ENCODE data around the gene MCHR1.
A peak's percentile ranks its signal among the peaks of the same experiment; 100 is the strongest.

Gene MCHR1

GRCh38 chr22:40679964-40680818 is 907 bp downstream of the MCHR1 start:
- no peak for DNase-seq
- intact Hi-C loops (cut with DNase I), result no loop called here

- intact Hi-C loops (cut with DNase I), result no loop called here
- no peak for DNase-seq
These were observed 1.5 kb downstream of the MCHR1 start for GRCh38 chr22:40680819-40681183.

GRCh38 chr22:40681451-40681850 is 2.2 kb downstream of the MCHR1 start:
- no peak for DNase-seq
- intact Hi-C loops (cut with DNase I), result no loop called here

GRCh38 chr22:40684728-40685127 is 5.4 kb downstream of the MCHR1 start:
- DNase-seq, result no peak
- intact Hi-C loops (cut with DNase I), result no loop called here

- DNase-seq, result no peak
- intact Hi-C loops (cut with DNase I), result no loop called here
These were observed 6.1 kb downstream of the MCHR1 start for GRCh38 chr22:40685406-40685805.

GRCh38 chr22:40687706-40688105 is 8.4 kb downstream of the MCHR1 start:
- no peak for DNase-seq

GRCh38 chr22:40690370-40690769 is 11.1 kb downstream of the MCHR1 start:
- no peak for DNase-seq
- intact Hi-C loops (cut with DNase I), result no loop called here

More at GRCh38 chr22:40687706-40688105, 8.4 kb downstream of the MCHR1 start:
- intact Hi-C loops (cut with DNase I), result no loop called here

GRCh38 chr22:40691532-40691931 is 12.2 kb downstream of the MCHR1 start:
- no peak for DNase-seq
- intact Hi-C loops (cut with DNase I), result no loop called here

GRCh38 chr22:40694411-40694810 is 15.1 kb downstream of the MCHR1 start:
- intact Hi-C loops (cut with DNase I), result no loop called here
- no peak for DNase-seq

GRCh38 chr22:40701274-40701673 is 22.0 kb downstream of the MCHR1 start:
- no peak for DNase-seq
- intact Hi-C loops (cut with DNase I), result no loop called here

GRCh38 chr22:40703174-40703573 is 23.9 kb downstream of the MCHR1 start:
- DNase-seq, result no peak
- intact Hi-C loops (cut with DNase I), result no loop called here

- intact Hi-C loops (cut with DNase I), result no loop called here
- DNase-seq, result no peak
These were observed 24.5 kb downstream of the MCHR1 start for GRCh38 chr22:40703736-40704135.

- intact Hi-C loops (cut with DNase I), result no loop called here
- no peak for DNase-seq
These were observed 26.8 kb downstream of the MCHR1 start for GRCh38 chr22:40705918-40706682.

GRCh38 chr22:40707154-40707553 is 27.9 kb downstream of the MCHR1 start:
- intact Hi-C loops (cut with DNase I), result no loop called here

GRCh38 chr22:40708177-40708576 is 28.9 kb downstream of the MCHR1 start:
- intact Hi-C loops (cut with DNase I), result no loop called here
- DNase-seq, result no peak

More at GRCh38 chr22:40707154-40707553, 27.9 kb downstream of the MCHR1 start:
- DNase-seq, result no peak

- no peak for DNase-seq
These were observed 30.6 kb downstream of the MCHR1 start for GRCh38 chr22:40709752-40710413.

GRCh38 chr22:40712311-40712710 is 33.0 kb downstream of the MCHR1 start:
- intact Hi-C loops (cut with DNase I), result no loop called here
- no peak for DNase-seq

More at GRCh38 chr22:40709752-40710413, 30.6 kb downstream of the MCHR1 start:
- intact Hi-C loops (cut with DNase I), result no loop called here

GRCh38 chr22:40714499-40715337 is 35.4 kb downstream of the MCHR1 start:
- DNase-seq, result peak in 16 of 42 donors; percentile 5 to 47 (median 22)
- intact Hi-C loops (cut with DNase I), result no loop called here

- intact Hi-C loops (cut with DNase I), result no loop called here
These were observed 36.8 kb downstream of the MCHR1 start for GRCh38 chr22:40716116-40716515.

More at GRCh38 chr22:40716116-40716515, 36.8 kb downstream of the MCHR1 start:
- DNase-seq, result no peak

Measured in head of caudate nucleus (tissue), 42 donors.